ENCODE results near the gene CCDC197.

Gene CCDC197

GRCh38 chr14:94026173-94026888, 29.2 kb downstream of the CCDC197 start, which contains the start of gene OTUB2:
Gene OTUB2 (plus strand): TSS chr14:94026340. CDS start chr14:94026538, 198 bp downstream.
- peak; percentile 96 for DNase-seq (ENCODE audit: low read depth)

- no peak for DNase-seq (ENCODE audit: low read depth)
These were observed 29.9 kb downstream of the CCDC197 start for GRCh38 chr14:94026889-94027469.

- DNase-seq (ENCODE audit: low read depth) = no peak
These were observed 30.7 kb downstream of the CCDC197 start for GRCh38 chr14:94027566-94028449.

DNA sequence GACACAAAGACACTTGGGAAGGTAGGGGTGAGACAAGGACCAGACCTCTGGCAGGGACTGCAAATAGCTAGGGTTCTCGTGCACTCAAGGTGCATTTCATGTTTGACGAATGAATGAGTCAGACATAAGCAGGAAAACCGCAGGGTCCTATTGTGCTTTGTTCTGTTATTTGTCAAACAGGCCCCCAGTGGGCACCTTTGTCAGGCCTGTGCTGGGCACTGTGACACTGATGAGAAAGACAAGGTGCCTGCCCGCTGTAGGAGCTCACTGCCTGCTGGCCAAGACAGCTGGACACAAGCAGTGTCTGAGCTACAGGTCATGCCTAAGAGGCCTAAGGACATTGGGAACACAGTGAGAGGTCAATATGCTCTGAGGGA, 31.3 kb downstream of the CCDC197 start:
- no peak for DNase-seq (ENCODE audit: low read depth)

DNA sequence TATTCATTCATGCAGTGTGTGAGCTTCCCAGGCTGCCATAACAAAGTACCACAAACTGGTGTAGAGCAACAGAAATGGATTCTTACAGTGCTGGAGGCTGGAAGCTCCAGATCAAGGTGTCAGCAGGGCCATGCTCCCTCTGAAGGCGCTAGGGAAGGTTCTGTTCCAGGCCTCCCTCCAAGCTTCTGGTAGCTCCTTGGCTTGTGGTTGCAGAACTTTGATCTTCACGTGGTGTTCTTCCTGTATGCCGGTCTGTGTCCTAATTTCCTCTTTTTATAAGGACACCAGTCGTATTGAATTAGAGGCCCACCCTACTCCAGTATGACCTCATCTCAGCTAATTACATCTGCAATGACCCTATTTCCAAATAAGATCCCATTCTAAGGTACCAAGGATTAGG, 32.2 kb downstream of the CCDC197 start:
- no peak for DNase-seq (ENCODE audit: low read depth)

DNA sequence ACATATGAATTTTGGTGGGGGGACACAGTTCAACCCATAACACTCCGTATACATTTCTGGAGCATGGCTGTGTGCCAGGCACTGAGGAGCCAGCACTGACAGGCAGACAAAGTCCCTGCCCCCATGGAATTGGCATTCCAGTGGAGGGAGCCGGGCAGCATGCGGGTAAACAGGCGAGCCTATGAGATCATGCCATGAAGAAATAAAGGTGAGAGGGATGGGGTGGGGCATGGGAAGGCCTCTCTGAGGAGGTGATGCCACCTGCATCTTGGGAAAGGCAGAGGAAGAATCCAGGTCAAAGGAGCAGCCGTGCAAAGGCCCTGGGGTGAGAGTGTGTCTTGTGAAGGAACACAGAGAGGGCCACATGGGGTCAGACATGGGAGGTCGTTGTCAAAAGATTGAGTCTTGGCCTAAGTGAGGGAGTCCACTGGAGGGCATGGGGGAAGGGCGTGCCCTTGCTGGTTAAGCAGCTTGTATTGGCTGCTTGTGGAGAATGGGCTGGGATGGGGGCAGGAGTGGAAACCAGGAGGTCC, 32.6 kb downstream of the CCDC197 start:
- DNase-seq (ENCODE audit: low read depth) = no peak

GRCh38 chr14:94030571-94030970, 33.5 kb downstream of the CCDC197 start:
- no peak for DNase-seq (ENCODE audit: low read depth)

GRCh38 chr14:94031161-94031882, 34.2 kb downstream of the CCDC197 start:
- no peak for DNase-seq (ENCODE audit: low read depth)

DNA sequence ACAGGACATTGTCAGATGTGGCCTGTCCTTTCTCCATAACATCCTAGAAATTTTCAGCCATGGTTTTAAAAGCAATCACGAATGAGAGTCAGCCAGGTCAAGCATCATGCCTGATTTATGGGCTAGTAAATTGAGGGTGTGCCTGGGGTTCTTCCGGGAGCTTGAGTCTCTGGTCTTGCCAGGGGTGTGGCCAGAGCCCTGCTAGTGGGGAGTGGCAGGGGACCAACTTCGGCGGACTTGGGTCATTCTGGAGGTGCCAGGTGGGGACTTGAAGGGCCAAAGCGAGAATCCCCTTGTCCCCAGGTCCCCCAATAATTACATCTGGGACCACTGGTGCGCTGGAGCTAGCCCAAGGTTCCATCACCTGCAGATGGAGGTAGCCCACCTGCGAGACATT, 34.8 kb downstream of the CCDC197 start:
- DNase-seq (ENCODE audit: low read depth) = no peak

DNA sequence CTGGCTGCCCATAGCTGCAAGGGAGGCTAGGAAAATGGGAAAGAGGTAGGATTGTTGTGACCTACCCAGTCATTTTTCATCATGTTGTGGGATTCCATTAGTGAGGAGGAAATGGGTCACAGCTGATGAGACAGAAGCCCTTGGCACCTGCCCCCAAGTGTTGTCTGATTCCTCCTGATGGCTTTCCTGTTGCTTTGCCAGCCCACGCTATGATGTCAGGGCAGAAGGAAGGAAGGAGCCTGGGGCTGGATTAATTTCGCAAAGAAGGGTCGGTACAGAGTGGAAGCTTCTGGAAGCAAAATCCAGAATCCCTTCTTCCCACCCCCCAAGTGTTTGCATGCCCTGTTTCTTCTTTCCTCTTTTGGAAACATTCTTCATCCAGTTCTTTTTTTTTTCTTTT, 37.8 kb downstream of the CCDC197 start:
- DNase-seq (ENCODE audit: low read depth) = no peak

GRCh38 chr14:94036313-94037167, 39.4 kb downstream of the CCDC197 start:
- DNase-seq (ENCODE audit: low read depth) = no peak

- DNase-seq (ENCODE audit: low read depth) = no peak
These were observed 40.9 kb downstream of the CCDC197 start for GRCh38 chr14:94037954-94038353.

GRCh38 chr14:94038510-94038909, 41.4 kb downstream of the CCDC197 start:
- no peak for DNase-seq (ENCODE audit: low read depth)

DNA sequence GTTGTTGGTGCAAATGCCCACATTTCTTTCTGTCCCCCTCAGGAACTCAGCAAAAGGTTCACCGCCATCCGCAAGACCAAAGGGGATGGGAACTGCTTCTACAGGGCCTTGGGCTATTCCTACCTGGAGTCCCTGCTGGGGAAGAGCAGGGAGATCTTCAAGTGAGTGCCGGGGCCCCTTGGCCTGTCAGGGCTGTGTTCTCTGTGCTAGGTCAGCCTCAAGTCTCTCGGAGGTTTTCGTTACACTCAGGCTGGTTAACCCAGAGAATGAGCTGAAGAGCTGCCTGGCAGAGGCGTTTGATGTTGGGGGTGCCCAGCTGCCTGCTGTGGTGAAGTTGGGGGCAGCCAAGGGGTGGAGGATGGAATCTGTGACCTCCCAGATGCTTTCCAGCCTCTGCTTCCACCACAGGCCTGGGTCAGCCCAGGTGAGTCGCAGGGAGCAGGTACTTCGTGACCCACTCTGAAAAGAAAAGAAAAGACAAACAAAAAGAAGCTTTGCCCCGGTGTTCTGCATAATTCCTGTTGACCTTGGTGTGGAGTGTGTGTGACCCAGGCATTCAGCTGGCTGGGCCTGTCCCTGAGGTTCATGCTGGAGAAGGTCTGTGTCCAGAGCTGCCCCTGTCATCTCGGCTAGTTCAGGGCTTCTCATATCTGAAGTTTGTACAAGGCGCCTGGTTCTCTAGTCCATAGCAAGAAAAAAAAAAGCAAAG, 42.0 kb downstream of the CCDC197 start:
- no peak for DNase-seq (ENCODE audit: low read depth)

GRCh38 chr14:94040247-94040646, 43.1 kb downstream of the CCDC197 start:
- DNase-seq (ENCODE audit: low read depth) = no peak

GRCh38 chr14:94040796-94041195, 43.7 kb downstream of the CCDC197 start:
- no peak for DNase-seq (ENCODE audit: low read depth)

GRCh38 chr14:94041551-94042346, 44.6 kb downstream of the CCDC197 start:
- no peak for DNase-seq (ENCODE audit: low read depth)

GRCh38 chr14:94042433-94043091, 45.5 kb downstream of the CCDC197 start:
- no peak for DNase-seq (ENCODE audit: low read depth)
